Peyer's patch (tissue), 4 donors: ENCODE results near the gene NEU4. TPM values are rescaled to one million over a fixed set of nuclear protein-coding genes. Genes with fewer than 3 reads are reported as not detected.
A peak's percentile ranks its signal among the peaks of the same experiment; 100 is the strongest.
"Not testable (repeated sequence)": the region's sequence is repeated elsewhere in the genome, so short reads cannot be mapped to it uniquely, and the experiment has no call there.

Experiments used
- DNase-seq, 3 donors: peaks; one replicate each; pipeline ENCODE4 v3.0.0-alpha.2; 2017 to 2019
- H3K27ac ChIP-seq, 4 donors: fragments of 200-600 bp; sonication (generic); one replicate each; pipeline ENCODE4 v1.5.1; 2016 to 2019
- H3K27me3 ChIP-seq, 2 donors: fragments of 200-600 bp; sonication (generic); one replicate each; pipeline ENCODE4 v1.5.1; 2019
- H3K36me3 ChIP-seq, 3 donors: fragments of 200-600 bp; sonication (generic); one replicate each; pipeline ENCODE4 v1.5.1; 2016 to 2019
- H3K4me1 ChIP-seq, 4 donors: fragments of 200-600 bp; sonication (generic); one replicate each; pipeline ENCODE4 v1.5.1; 2016 to 2019
- H3K4me3 ChIP-seq, 4 donors: fragments of 200-600 bp; sonication (generic); 1 replicate in 3 of 4; 2 replicates in 1 of 4; pipeline ENCODE4 v1.5.1; 2016 to 2019; ENCODE audit warnings: mild to moderate bottlenecking in 1 of 4
- H3K9me3 ChIP-seq, 4 donors: fragments of 200-600 bp; sonication (generic); one replicate each; pipeline ENCODE4 v1.5.1; 2016 to 2019; ENCODE audit warnings: mild to moderate bottlenecking in 1 of 4
- CTCF ChIP-seq, 6 experiments: fragments of 450-650 bp in 4 of 6; fragments of 200-600 bp in 2 of 6; sonication (generic) in 1 of 6; IDR thresholded peaks; one replicate each; pipeline ENCODE4 v1.5.1; 2017 to 2019; ENCODE audit warnings: antibody characterized with exemption in 6 of 6, mild to moderate bottlenecking in 3 of 6, moderate library complexity in 1 of 6
- POLR2A ChIP-seq, 2 donors: fragments of 450-650 bp; IDR thresholded peaks; one replicate each; pipeline ENCODE4 v1.5.1; 2017; ENCODE audit warnings: antibody characterized with exemption in 2 of 2, mild to moderate bottlenecking in 2 of 2, moderate library complexity in 2 of 2
- total RNA-seq, 4 donors: library from RNA; depleted of rRNA; stranded (reverse); fragments of >200 nt; gene quantifications; one replicate each; pipeline ENCODE4 v1.1.0, GENCODE V29; 2016

Gene NEU4
- total RNA-seq, 4 donors from 2014 or later, result 35.5 to 73.3 (median 55.9) TPM

DNA sequence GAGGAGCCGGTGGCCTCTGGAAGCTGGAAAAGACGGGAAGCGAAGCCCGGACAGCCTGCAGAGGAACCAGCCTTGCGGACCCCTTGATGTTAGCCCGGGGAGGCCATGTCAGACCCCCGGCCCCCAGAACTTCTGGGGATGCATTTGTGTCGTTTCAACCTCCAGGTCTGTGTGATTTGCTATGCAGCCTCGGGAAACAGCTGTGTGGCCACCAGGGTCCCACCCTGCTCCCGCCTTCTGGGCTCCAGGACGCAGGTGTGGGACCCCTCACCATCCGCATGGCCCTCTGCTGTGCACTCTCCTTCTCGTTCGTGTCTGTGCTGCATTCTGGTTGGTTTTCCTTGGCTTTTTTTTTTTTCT is 13.3 kb downstream of the NEU4 start:
- Histone ChIP-seq H3K9me3 (peaks cover 0 to 6% (median 0%) of the 10 kb centered on the region in 4 donors), H3K4me3 (no peak overlapping the region), H3K36me3 (no peaks in the 10 kb centered on the region), H3K27ac (no peak overlapping the region), H3K27me3 (no peaks in the 10 kb centered on the region), H3K4me1 (no peaks in the 10 kb centered on the region)
- DNase-seq, result no peak
- TF ChIP-seq POLR2A (IDR thresholded peaks at IDR 0.05) (no peak), CTCF (IDR thresholded peaks at IDR 0.05) (no peak)

- H3K27me3 ChIP-seq, H3K27ac ChIP-seq, H3K4me3 ChIP-seq, H3K36me3 ChIP-seq, H3K4me1 ChIP-seq, DNase-seq: not testable (repeated sequence)
- H3K9me3 ChIP-seq, result peaks cover 0 to 10% (median 0%) of the 10 kb centered on the region in 4 donors
Observed at GRCh38 chr2:241823531-241824437, 14.8 kb downstream of the NEU4 start.

- Histone ChIP-seq H3K4me1 (no peaks in the 10 kb centered on the region), H3K4me3 (no peak overlapping the region)
- TF ChIP-seq CTCF (IDR thresholded peaks at IDR 0.05) (no peak), POLR2A (IDR thresholded peaks at IDR 0.05) (no peak)
Observed at GRCh38 chr2:241827394-241827793, 18.4 kb downstream of the NEU4 start.

DNA sequence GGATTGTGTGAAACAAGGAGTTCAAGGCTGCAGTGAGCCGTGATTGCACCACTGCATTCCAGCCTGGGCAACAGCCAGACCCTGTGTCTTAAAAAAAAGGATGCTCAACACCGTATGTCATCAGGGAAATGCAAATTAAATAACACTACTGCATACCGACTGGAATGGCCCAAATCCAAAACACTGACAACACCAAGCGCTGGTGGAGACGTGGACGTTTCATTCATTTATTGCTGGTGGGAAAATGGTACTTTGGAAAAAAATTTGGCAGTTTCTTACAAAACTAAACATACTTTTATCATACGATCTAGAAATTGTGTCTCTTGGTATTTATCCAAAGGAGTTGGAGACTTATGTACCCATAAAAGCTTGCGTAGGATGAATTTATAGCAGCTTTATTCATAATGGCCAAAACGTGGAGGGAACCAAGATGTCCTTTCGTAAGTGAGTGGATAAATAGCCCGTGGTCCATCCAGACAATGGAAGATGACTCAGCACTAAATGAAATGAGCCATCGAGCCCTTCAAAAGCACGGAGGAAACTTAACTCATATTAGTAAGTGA is 24.2 kb downstream of the NEU4 start:
- TF ChIP-seq POLR2A (IDR thresholded peaks at IDR 0.05) (no peak), CTCF (IDR thresholded peaks at IDR 0.05) (no peak)
- DNase-seq, result no peak
- H3K27me3 ChIP-seq, result no peaks in the 10 kb centered on the region
- H3K4me3 ChIP-seq, result no peak overlapping the region
- H3K4me1 ChIP-seq, result no peaks in the 10 kb centered on the region
- H3K27ac ChIP-seq, result no peak overlapping the region
- H3K36me3 ChIP-seq, result no peaks in the 10 kb centered on the region
- no peaks in the 10 kb centered on the region for H3K9me3 ChIP-seq

More at GRCh38 chr2:241827394-241827793, 18.4 kb downstream of the NEU4 start:
- Histone ChIP-seq H3K36me3 (no peaks in the 10 kb centered on the region), H3K27ac (no peak overlapping the region), H3K9me3 (peaks cover 0 to 10% (median 0%) of the 10 kb centered on the region in 4 donors), H3K27me3 (no peaks in the 10 kb centered on the region)
- no peak for DNase-seq

DNA sequence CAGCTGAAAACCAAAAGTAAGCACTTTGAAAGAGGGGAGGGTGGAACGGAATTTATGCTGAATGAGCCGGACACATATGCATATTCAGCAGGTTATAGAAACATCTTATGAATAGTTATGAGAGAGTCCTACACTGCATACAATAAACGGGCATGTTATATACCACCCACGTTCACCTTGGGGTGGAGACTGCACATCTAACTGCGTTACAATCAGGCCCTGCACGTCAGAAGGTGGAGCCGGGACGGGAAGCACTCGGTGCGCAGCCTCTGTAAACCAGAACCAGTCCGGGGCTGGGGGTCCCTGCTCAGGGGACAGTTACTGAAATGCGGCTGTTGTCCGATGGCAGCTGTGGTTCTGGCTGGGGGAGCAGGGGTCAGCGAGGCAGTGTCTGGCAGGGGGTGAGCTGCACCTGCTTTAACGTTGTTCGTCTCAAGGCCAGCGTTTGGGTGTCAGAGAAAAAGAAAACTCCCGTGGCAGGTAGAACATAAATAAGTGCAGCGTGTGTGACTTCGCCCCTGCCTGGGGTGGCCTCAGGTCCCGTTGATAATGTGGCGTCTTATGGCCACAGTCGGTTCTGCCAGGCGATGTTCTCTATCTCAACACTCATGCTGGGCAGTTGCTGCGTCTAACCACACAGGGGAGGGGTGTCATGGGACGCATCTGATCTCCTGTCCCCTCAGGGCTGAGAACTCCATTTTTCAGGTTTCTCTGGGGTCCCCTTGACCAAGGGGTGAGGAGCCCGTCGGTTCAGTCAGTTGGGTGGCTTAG is 24.9 kb downstream of the NEU4 start:
- peak in 1 of 3 donors; percentile 12 for DNase-seq
- H3K36me3 ChIP-seq, H3K27me3 ChIP-seq, H3K4me1 ChIP-seq, H3K4me3 ChIP-seq, H3K9me3 ChIP-seq, H3K27ac ChIP-seq: not testable (repeated sequence)

- H3K4me1 ChIP-seq, result no peaks in the 10 kb centered on the region
- H3K4me3 ChIP-seq, result no peak overlapping the region
- no peaks in the 10 kb centered on the region for H3K9me3 ChIP-seq
- DNase-seq, result peak in 1 of 3 donors; percentile 15
- TF ChIP-seq POLR2A (IDR thresholded peaks at IDR 0.05) (no peak), CTCF (IDR thresholded peaks at IDR 0.05) (no peak)
- no peak overlapping the region for H3K27ac ChIP-seq
- no peaks in the 10 kb centered on the region for H3K36me3 ChIP-seq
- H3K27me3 ChIP-seq, result no peaks in the 10 kb centered on the region
Observed at GRCh38 chr2:241834527-241835210, 25.7 kb downstream of the NEU4 start.
